Left ventricle myocardium inferior (tissue), 1 donor: ENCODE data around the gene TTC6. TPM values are rescaled to one million over a fixed set of nuclear protein-coding genes. Genes with fewer than 3 reads are reported as not detected.

Source experiments
- DNase-seq: peaks from one replicate; pipeline ENCODE4 v3.0.0-alpha.2; 2020
- H3K27ac ChIP-seq: fragments of 200-600 bp; replicated peaks from 2 replicates; pipeline ENCODE4 v1.8.0; 2021
- H3K27me3 ChIP-seq: fragments of 200-600 bp; 2 replicates; pipeline ENCODE4 v1.8.0; 2021; ENCODE audit warnings: low read depth
- H3K36me3 ChIP-seq: fragments of 200-600 bp; 2 replicates; pipeline ENCODE4 v1.8.0; 2021
- H3K4me1 ChIP-seq: fragments of 200-600 bp; 2 replicates; pipeline ENCODE4 v1.8.0; 2021
- H3K4me3 ChIP-seq: fragments of 200-600 bp; 2 replicates; pipeline ENCODE4 v1.8.0; 2021; ENCODE audit warnings: mild to moderate bottlenecking, moderate library complexity
- H3K9me3 ChIP-seq: fragments of 200-600 bp; replicated peaks from 2 replicates; pipeline ENCODE4 v1.8.0; 2021
- CTCF ChIP-seq: fragments of 200-600 bp; IDR thresholded peaks from 2 replicates; pipeline ENCODE4 v1.8.0; 2021; ENCODE audit warnings: antibody characterized with exemption, mild to moderate bottlenecking, borderline replicate concordance
- intact Hi-C: fragments of 100-400 bp; cut with micrococcal nuclease; formaldehyde crosslinking; loops from one replicate; pipeline ENCODE4 v1.11.0; 2022
- total RNA-seq: library from RNA; stranded (reverse); fragmentation: NEBNext Ultra II Directional; extraction: Animal tissue kit (Norgen Biotek cat#: 25700); gene quantifications from one replicate; pipeline ENCODE4 v1.2.1, GENCODE V29; 2021
- donor health status: DM: no; HTN: yes; CAD: no; lungs with severe emphysema.

TTC6 gene
- total RNA-seq, 1 donor from 2014 or later: not detected

- no peak for TF ChIP-seq CTCF
- intact Hi-C loops: no loop called here
- no peak overlapping the region for H3K27ac ChIP-seq
- H3K36me3 ChIP-seq: no peaks in the 10 kb centered on the region
- H3K4me1 ChIP-seq: peaks cover 38% of the 10 kb centered on the region
- peak overlapping the region; percentile 36 for H3K4me3 ChIP-seq
- H3K27me3 ChIP-seq: peaks cover 99% of the 10 kb centered on the region
- no peak for DNase-seq
- no peaks in the 10 kb centered on the region for H3K9me3 ChIP-seq
Observed at GRCh38 chr14:37587131-37587803, 8.2 kb upstream of the TTC6 start.

- Histone ChIP-seq H3K27ac (no peak overlapping the region), H3K4me3 (peak overlapping the region; percentile 36), H3K9me3 (no peaks in the 10 kb centered on the region), H3K27me3 (peaks cover 99% of the 10 kb centered on the region), H3K36me3 (no peaks in the 10 kb centered on the region), H3K4me1 (peaks cover 38% of the 10 kb centered on the region)
- DNase-seq: no peak
- no peak for TF ChIP-seq CTCF
- intact Hi-C loops: no loop called here
Observed at GRCh38 chr14:37587881-37588666, 7.4 kb upstream of the TTC6 start.

- no peak for DNase-seq
- no peak overlapping the region for H3K27ac ChIP-seq
- H3K4me3 ChIP-seq: no peak overlapping the region
- intact Hi-C loops: no loop called here
- H3K9me3 ChIP-seq: no peaks in the 10 kb centered on the region
- H3K36me3 ChIP-seq: no peaks in the 10 kb centered on the region
- peaks cover 36% of the 10 kb centered on the region for H3K4me1 ChIP-seq
- no peak for TF ChIP-seq CTCF
- peaks cover 100% of the 10 kb centered on the region for H3K27me3 ChIP-seq
Observed at GRCh38 chr14:37588667-37588955, 6.8 kb upstream of the TTC6 start.

- Histone ChIP-seq H3K27me3 (peaks cover 100% of the 10 kb centered on the region), H3K27ac (no peak overlapping the region), H3K4me3 (no peak overlapping the region), H3K9me3 (no peaks in the 10 kb centered on the region), H3K4me1 (peaks cover 34% of the 10 kb centered on the region), H3K36me3 (no peaks in the 10 kb centered on the region)
- DNase-seq: no peak
- no peak for TF ChIP-seq CTCF
- intact Hi-C loops: no loop called here
Observed at GRCh38 chr14:37588956-37589714, 6.3 kb upstream of the TTC6 start.

- Histone ChIP-seq H3K4me3 (no peak overlapping the region), H3K27me3 (peaks cover 100% of the 10 kb centered on the region), H3K27ac (no peak overlapping the region), H3K4me1 (peaks cover 34% of the 10 kb centered on the region), H3K36me3 (no peaks in the 10 kb centered on the region), H3K9me3 (no peaks in the 10 kb centered on the region)
- intact Hi-C loops: no loop called here
- no peak for TF ChIP-seq CTCF
- no peak for DNase-seq
Observed at GRCh38 chr14:37589715-37590427, 5.6 kb upstream of the TTC6 start.
